T47D (cell line): ENCODE data around the gene KIAA1549.

Experiments used
- DNase-seq, 2 experiments: peaks; one replicate each; pipeline versions ENCODE4 v3.0.0 to v3.0.0-alpha.2; 2011 to 2012; ENCODE audit warnings: low read depth in 1 of 2, low spot score in 1 of 2
- JUND ChIP-seq: IDR thresholded peaks from 2 replicates; pipeline ENCODE4 v1.6.1; 2012; ENCODE audit warnings: low read depth
- in situ Hi-C: cut with HindIII; loops from 2 replicates; pipeline ENCODE4 v1.10.0; 2016; ENCODE audit warnings: low sequenced_read_pairs, low pct_unique_long_range_greater_than_20kb

Gene KIAA1549

DNA sequence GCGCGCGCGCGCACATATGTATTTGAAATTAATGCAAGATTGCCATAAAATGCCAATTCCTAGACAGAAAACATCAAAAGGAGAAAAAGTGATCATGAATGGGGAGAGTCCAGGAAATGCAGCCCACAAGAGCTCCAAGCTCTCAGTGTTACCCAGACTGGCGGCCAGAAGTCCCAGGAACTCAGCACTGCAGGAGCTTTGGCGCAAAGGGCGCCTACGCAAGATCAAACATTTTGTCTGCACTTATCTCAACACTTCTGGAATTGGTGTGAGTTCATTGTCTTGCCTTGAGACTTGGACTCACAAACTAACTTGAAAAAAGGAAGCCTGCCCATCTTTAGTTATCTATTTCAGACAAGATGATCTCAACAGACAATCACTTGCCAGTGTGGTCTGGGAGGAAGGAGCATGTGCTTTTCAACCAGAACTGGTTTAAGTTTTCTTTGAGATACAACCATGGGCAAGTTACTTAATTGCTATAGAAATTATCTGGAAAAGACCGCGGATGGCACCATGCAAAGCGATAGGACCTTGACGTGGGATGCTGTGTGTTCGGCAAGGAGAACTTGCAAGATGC, 77.2 kb downstream of the KIAA1549 start:
- no peak for TF ChIP-seq JUND
- no peak for DNase-seq
- in situ Hi-C loops: no loop called here

DNA sequence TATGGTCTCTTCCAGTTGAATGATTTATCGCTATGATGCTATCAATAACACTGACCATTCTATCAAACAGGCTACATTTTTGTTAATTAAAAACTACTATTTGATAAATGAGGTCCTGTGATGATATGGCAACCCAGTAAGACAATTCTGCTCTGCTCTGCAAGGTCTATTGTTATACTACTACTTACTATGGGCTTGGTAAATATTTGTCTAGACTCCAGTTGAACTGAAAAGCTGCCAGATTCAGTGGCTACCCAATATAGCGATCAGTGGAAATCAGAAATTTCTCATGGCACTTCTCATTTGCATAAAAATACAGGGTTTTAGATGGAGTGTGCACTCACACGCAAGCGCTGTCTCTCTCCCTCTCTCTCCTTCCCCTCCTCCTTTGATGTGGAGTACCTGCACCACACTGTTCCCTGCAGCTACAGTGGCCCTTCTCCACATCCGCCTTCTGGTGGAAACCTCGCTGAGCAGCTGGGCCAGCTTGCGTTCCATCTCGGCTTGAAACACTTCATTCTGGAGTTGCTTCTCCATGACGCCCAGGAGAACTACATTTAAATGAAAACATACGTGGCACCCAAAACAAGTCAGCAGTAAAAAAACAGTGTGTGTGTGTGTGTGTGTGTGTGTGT, 77.9 kb downstream of the KIAA1549 start:
- in situ Hi-C loops: no loop called here
- TF ChIP-seq JUND: no peak
- no peak for DNase-seq

DNA sequence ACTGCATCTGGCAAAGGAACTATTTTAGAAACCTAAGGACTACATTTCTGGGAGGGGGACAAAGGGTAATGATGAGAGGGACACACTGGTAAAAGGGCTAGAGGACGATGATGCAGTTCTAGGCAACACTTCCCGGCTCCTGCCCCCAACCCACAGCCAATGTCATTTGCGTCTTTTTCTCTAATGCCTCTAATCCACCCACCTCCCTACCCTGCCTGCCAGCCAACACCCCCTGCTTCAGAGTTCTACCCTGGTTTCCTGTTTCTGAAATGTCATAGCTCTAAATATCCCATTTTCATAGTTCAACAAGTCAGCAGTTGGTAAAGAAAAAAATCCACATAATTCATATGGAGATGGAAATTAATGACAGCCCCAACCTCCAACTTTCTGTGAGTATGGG, 79.0 kb downstream of the KIAA1549 start:
- no peak for DNase-seq
- in situ Hi-C loops: no loop called here
- no peak for TF ChIP-seq JUND

DNA sequence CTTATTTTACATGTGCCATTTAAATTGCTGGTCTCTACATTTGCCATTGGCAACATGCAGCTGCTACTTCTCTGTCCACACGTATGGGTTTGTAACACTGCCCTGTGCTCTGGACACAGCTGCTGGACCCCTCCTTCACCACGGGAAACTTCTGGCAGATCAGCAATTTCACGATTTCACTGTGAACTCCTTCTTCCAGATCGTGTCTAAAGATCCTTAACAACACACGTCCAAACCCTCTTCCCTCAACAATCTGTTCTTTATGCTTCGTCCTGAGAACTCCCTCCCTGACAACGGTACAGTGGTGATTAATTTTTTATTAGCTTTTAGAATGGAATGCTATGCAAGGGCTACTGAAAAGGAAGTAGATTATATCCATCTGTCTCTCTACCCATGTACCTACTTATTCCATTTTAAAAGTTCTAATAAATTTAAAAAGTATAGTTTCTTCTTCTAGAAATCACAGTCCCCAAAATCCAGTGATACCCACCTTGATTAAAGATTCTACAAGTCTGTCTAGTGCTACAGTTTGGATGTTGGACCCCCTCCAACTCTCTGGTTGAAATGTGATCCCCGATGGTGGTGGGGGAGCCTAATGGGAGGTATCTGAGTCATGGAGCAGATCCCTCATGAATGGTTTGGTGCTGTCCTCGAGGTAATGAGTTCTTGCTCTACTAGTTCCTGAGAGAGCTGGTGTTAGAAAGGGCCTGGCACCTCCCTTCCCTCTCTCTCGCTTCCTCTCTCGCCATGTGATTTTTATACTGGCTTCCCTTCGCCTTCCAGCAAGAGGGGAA, 81.0 kb downstream of the KIAA1549 start:
- DNase-seq: no peak
- no peak for TF ChIP-seq JUND
- in situ Hi-C loops: no loop called here

DNA sequence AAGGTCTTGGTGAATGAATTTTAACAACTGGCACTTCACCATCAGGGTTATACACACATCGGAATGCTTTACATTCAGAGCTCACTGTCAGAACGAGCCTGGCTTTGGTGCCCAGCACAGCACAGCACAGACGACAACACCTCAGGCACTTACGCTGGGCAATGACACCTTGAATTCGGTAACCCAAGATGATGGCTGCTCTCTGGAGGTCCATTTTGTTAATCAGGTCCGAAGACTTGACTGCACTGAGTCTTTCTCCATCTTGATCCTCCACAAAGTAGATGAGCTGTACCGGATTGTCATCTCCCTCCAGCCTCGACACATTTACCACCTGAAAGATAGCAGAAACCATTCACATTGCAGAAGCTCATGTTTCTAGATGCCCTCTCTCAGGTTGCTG, 82.4 kb downstream of the KIAA1549 start:
- no peak for TF ChIP-seq JUND
- in situ Hi-C loops: no loop called here
- no peak for DNase-seq

DNA sequence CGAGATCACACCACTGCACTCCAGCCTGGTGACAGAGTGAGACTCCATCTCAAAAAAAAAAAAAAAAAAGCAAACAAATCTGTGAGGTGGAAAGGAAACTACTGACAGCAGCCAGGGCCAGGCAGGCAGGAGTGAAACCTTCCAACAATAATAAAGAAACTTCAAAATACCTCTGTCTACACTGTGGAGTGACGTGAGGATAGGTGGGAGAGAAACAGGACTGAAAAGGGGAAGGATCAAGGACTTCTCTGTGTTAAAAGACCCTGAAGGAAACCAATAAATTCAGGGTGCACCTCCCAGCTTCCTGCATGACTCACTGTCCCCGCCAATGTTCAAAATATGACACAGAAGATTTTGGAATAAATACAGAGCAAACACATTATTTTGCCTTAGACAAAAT, 82.9 kb downstream of the KIAA1549 start:
- DNase-seq: no peak
- no peak for TF ChIP-seq JUND
- in situ Hi-C loops: no loop called here

DNA sequence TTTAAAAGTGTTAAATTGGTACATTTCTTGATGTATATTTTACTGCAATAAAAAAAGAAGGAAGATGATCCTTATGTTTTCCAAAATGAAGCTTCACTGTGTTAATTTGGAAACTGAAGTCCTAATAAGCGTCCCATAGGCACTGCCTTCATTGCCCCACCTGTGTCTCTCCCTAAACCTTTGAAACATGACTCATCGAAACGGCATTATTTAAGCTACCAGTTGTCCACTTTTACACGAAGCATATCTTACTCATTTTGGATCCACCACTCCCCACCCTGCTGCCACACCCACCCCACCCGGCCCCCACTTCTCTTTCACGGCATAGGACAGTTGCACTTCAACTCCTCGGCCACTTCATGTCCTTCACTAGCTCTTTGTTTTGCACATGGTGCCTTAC, 85.5 kb downstream of the KIAA1549 start:
- no peak for DNase-seq
- no peak for TF ChIP-seq JUND
- in situ Hi-C loops: no loop called here

DNA sequence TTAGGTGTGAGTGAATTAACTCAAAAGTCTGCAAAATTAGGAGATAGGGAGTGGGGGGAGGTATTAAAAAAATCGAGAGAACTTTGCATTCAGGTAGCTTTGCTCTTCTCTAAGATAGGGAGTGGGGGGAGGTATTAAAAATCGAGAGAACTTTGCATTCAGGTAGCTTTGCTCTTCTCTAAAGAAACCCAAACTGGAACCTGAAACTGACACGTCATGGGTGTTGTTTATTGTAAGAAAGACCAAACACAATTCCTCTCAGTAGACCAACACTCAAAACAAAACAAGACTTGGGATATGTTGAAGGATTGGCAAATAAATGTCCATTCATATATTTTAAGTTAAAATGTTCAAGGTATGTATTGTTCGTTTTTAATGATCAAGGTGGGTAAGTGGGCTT, 87.9 kb downstream of the KIAA1549 start:
- DNase-seq: no peak
- no peak for TF ChIP-seq JUND
- in situ Hi-C loops: no loop called here

DNA sequence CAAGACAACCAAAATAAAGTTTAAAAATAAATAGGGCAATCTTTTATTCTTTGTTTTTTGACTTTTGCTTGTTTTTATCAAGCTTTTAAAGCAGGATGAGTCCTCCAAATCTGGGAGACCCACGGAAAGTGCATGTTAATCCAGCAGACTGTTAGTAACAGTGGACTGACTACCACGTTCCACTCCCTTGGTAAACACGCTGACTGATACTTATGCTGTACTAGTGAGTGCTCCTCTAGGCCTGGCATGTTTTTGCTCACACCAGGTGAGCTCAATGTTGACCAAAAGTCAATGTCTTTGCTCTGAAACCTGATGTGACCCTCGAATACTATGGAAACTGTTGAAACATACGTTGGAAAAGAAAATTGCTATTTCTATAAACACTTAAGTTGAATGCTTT, 88.4 kb downstream of the KIAA1549 start:
- DNase-seq: no peak
- in situ Hi-C loops: no loop called here
- TF ChIP-seq JUND: no peak

DNA sequence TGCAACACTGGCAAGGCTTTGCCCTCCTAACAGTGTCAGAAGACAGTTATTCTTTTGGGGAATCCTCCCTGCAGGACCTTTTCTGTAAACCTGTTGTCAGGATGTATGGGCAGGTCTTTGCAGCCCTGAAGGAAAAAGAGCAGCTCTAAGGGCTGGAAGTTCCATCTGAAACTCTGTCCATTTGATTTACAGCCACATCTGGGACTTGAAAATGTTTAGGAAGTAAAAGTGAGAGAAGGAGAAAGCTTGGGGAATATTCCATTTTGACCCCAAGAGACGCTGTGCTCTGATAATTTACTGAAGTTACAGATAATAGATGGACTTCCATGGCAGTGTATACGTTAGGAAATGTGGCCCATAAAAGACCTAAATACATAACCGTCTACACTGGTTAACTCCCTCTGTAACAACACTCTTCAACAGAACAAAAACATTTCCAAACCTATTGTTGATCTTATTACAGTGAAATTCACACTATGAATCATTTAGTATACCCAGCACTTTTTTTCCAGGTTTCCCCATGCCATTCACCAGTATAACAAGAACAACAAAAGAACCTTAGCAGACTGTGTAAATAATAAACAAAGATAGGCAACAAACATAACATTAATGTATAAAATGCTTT, 89.1 kb downstream of the KIAA1549 start:
- in situ Hi-C loops: no loop called here
- DNase-seq: no peak
- TF ChIP-seq JUND: no peak

DNA sequence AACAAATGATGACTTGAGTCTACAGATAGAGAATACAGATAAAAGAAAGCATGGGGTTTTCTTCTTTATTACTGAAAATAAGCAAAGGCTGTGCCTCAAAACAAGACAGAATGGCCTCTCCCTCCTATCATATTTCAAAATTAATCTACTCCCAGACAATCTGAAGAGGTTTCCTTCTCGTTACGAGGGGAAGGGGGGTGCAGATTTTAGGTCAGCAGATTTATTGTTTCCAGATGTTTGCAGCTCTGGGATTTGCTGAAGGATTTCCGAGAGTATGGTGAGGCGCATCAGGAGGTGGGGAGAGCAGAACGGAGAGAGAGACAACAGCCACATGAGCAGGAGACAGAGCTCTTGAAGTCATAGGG, 89.8 kb downstream of the KIAA1549 start:
- in situ Hi-C loops: no loop called here
- DNase-seq: peak in 1 of 2 experiments; percentile 5
- no peak for TF ChIP-seq JUND

DNA sequence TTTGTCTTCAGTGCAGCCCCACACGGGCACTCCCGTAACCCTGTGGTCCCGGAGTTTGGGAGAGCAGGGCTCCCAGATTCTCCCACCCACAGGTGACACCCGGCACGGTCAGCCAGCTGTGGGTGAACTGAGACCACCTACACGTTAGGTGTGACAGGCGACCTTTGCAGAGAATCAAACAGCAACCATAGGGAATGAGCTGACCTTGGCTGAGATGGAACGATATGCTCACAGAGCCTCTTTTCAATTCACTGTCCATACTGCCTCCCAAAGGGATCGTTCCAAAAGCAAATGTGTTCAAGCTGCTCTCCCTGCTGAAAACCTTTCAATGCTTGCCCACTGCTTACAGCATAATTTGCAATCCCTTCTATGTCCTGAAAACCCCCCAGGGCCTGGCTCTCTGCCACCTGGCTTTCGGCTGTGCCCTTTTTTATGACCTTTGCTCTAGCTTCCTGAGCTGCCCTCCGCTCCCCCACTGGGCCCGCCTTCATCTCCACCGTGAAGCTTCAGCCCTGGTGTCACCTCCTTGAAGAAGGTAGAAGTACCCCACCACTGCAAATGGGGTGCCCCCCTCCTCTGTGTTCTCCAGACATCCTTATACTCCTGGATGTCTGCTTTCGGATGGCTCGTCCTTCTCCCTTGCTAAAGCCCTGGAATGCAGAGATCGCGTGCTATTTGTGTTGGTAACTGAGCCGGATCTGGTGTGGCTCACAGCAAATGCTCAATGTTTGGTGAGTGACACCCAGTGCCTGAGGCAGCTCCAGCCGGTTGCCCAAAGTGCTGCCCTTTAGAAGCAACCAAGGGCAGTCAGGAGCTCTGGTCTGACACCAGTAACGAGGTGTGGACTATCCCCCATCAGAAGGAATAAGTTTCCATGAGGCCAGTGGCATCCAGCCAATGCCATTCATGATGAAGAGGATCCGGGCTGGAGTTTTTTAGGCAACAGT, 90.4 kb downstream of the KIAA1549 start:
- DNase-seq: peak; percentile 26 to 96
- in situ Hi-C loops: no loop called here

More for the DNA sequence above, 90.4 kb downstream of the KIAA1549 start:
- no peak for TF ChIP-seq JUND
